Posterior vena cava (tissue), 2 donors: ENCODE data around the gene THADA. TPM values are rescaled to one million over a fixed set of nuclear protein-coding genes. Genes with fewer than 3 reads are reported as not detected.
"Not testable (repeated sequence)": the region's sequence is repeated elsewhere in the genome, so short reads cannot be mapped to it uniquely, and the experiment has no call there.

Experiments
- DNase-seq: peaks from one replicate; pipeline ENCODE4 v3.0.0-alpha.2; 2020; ENCODE audit warnings: low spot score
- intact Hi-C, 2 donors: fragments of 100-400 bp; cut with DNase I; formaldehyde crosslinking; loops; one replicate each; pipeline versions ENCODE4 v1.14.1 to v1.14.2; 2022 to 2023
- total RNA-seq, 2 donors: library from RNA; stranded (reverse); fragmentation: NEBNext Ultra II Directional; extraction: Animal tissue kit (Norgen Biotek cat#: 25700); gene quantifications; one replicate each; pipeline ENCODE4 v1.2.1, GENCODE V29; 2021
- donor health status: DM: yes; HTN: yes; CAD: no.
- donor health status: DM: yes; HTN: yes; CAD: no.

The THADA gene
- total RNA-seq, 2 donors from 2014 or later = 29.9 to 30.7 TPM

DNA sequence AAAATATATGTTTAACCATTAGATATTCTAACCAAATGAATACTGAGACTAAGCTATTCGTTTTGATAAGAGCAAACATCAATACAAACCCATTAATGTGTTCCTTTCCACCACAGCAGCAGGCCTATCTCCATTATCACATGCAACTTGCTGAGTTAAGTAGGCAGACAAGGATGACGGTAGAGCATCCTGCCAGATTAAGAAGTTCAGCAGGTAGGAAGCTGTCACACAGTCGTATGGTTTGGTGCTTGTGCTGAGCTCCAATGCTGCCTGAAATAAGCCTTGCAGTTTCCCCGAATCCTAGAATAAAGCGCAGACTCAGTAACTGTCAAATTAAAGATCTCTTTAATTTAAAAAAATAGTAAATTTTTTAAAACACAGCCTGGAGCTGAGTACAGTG is 39.6 kb downstream of the THADA start:
- intact Hi-C loops = no loop called here
- no peak for DNase-seq

DNA sequence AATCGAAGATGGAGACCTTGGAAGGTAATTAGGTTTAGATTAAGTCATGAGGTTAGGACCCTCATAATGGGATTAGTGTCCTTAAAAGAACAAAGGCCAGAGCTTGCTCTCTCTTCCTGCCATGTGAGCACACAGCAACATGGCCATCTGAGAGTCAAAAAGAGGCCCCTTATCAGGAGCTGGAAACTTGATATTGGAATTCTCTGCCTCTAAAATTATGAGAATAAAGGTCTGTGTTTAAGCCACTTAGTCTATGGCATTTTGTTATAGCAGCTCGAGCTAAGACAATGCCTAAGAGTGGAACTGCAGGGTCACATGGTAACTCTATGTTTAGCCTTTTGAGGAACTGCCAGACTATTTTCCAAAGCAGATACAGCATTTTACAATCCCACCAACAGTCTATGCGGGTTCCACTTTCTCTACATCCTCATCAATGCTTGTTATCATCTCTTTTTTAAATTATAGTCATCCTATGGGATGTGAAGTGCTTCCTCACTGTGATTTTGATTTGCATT is 42.4 kb downstream of the THADA start:
- intact Hi-C loops = no loop called here
- DNase-seq = no peak

DNA sequence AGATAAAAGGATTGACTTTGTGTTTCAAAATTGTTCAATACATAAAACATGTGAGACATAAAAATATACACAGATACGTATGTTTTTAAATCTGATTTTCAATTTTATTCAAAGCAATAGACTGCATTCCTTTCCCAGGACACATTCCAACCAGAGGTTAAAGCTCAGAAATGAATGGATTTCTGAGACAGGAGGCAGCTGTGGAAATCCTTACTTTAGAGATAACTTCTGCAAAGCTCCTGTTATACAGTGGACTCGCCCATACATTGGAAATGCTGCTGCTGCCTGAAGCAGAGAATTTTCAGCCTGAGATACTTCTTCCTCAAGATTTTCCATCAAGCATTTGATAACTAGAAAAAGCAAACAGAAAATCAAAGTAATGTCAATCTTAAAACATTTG is 43.8 kb downstream of the THADA start:
- no peak for DNase-seq
- intact Hi-C loops = no loop called here

DNA sequence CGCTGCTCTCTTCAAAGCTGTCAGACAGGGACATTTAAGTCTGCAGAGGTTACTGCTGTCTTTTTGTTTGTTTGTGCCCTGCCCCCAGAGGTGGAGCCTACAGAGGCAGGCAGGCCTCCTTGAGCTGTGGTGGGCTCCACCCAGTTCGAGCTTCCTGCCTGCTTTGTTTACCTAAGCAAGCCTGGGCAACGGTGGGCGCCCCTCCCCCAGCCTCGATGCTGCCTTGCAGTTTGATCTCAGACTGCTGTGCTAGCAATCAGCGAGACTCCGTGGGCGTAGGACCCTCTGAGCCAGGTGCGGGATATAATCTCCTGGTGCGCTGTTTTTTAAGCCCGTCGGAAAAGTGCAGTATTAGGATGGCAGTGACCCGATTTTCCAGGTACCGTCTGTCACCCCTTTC is 47.5 kb downstream of the THADA start:
- DNase-seq, intact Hi-C loops: not testable (repeated sequence)

DNA sequence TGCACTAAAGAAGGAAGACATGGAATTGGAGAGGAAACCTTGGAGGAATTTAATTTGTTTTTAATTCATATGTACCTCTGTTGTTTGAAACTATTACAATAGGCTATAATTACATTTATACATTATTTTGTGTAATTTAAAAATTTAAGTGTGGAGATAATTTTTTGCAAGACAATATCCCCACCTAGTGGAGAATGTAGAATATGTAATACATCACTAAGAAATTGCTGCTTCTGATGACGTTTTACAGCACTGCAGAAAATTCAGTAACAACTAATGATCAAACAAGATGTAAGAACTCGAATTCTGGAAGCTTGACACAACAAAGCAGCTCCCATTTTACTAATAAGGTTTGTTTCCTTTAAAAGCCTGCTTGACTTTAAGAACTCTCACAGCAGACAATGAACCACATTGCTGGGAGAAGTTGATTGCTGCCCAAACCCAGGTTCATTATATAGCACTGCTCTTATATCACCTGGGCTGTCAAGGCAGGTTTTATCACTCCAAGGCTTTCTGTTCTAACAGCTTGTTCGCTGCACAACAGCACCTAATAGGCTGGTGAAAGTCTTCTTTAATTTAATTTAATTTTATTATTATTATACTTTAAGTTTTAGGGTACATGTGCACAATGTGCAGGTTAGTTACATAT is 53.4 kb downstream of the THADA start:
- intact Hi-C loops = loop anchor here in 1 of 2 donors (5.0 kb wide), 1 partner anchor 595 kb away; no protein-coding TSS in a partner anchor
- DNase-seq = no peak

DNA sequence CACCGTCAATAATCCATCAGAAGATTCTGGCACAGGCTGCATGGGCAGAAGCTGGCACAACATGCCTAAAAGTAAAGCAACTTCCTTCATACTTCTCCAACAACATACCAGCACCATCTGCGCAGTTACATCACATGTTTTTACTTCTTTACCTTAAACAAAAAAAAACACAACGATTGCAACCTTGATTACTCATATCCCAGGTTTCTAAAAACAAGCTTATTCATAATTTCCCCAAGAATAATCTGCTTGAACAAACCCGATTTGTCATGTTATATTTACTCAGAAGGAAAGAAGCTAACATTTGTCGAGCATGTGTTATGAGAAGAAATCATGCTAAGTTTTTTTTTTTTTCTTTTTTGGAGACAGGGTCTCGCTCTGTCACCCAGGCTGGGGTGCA is 54.7 kb downstream of the THADA start:
- intact Hi-C loops = loop anchor here in 1 of 2 donors (5.0 kb wide), 1 partner anchor 594 kb away; no protein-coding TSS in a partner anchor
- DNase-seq = no peak

DNA sequence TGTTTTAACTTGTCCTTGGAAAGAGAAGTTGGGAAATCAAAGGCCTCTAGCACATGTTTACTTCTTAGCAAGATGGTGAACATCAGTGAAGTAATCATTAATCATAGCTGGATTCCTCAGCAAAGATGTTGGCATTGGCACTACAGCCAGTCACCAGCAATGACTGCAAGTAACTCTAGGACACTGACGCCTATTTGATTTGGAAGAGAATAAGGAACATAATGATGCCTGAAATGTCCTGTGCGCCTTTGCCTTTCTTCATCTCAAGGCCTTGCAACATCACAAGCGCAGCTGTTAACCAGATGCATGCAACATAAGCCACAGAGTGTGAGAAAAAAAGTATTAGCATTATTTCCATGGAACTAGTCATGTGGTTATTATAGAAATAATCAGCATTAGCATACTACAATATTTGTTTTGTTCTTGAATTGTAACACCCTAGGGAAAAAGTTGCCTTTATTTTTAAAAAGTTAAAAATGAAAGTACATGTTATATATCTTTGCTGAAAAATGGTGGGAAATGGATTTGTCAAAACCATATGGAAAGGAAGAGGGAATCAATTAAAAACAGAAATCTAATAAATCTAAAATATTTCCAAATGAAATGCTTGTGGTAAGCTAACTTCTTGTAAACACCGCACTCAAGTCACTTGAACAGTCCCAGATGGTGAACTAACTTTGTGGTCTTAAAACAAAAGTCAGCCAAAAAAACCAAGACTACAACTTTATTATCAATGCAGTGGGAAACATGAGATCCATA is 55.6 kb downstream of the THADA start:
- DNase-seq = peak; percentile 82
- intact Hi-C loops = loop anchor here in 1 of 2 donors (5.0 kb wide), 1 partner anchor 593 kb away; no protein-coding TSS in a partner anchor

DNA sequence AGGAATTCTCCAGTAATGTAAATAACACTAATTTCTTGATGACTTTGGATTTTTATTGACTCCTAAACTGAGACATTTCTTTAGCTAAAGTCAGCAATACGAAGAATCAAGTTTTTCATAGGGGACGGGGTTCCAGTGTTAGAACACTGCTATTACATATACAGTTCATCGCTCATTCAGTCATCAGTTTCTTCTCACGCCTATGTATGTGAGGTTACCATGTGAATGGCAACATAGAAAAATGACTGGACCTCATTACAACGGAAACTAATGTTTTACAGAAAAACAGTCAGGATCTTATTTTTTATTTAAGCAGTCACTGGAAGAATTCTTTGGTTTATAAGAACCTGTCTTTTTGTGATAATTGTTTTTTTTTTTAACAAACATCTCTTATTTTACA is 56.4 kb downstream of the THADA start:
- DNase-seq = no peak
- intact Hi-C loops = no loop called here

DNA sequence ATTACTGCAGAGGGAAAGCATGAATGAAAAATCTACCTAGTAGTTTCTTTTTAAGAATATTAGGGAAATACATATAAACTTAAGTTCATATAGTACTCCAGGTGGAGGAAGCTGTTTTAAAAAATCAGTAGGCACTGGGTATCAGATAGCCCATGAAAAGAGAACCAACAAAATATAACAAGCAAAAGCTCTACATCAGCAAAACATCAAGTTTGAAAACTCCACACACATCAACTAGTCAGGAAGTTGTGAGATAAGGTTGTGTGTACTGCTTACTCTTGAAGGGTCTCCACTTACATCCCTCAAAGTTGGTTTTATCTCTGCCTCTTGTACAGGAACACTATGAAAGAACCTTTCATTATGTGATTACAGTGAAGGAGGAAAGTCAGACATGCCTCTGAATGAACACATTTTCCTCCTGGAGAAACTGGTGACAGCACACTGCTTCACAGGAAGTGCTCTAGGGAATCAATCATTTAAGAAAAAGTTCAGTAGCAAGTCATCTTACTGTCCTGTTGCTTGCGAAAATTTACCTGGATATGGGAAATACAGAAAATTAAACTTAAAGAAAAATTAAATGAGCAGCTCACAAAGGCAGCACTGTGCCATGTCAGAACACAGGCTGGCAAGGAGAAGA is 57.7 kb downstream of the THADA start:
- no peak for DNase-seq
- intact Hi-C loops = no loop called here

DNA sequence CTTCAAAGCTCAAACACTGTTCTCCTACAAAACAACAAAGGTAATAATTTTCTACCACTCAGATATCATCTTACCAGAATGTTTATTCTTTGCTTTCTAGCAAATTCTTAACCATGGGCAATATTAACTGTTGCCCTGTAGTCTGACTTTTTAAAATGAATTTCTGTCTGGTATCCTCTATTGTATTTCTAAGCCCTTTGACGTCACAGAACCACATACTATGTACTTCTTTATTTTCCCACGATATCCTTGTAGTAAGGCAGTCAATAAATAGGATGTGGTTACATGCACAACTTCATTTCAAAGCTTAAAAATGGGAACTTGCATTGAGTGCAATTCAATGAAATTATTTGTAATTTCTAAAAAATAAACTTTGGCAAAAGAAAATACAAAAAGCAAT is 58.7 kb downstream of the THADA start:
- no peak for DNase-seq
- intact Hi-C loops = no loop called here

DNA sequence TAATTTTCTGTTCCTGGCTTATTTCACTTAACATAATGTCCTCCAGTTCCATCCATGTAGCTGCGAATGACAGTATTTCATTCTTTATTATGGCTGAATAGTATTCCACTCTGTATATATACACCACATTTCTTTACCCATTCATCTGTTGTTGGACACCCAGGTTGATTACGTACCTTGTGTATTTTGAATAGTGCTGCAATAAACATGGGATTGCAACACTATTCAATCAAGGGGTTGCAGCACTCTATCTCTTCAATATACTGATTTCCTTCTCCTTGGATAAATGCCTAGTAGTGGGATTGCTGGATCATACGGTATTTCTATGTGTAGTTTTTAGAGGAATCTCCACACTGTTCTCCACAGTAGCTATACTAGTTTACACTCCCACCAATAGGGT is 61.3 kb downstream of the THADA start:
- intact Hi-C loops = no loop called here
- no peak for DNase-seq

DNA sequence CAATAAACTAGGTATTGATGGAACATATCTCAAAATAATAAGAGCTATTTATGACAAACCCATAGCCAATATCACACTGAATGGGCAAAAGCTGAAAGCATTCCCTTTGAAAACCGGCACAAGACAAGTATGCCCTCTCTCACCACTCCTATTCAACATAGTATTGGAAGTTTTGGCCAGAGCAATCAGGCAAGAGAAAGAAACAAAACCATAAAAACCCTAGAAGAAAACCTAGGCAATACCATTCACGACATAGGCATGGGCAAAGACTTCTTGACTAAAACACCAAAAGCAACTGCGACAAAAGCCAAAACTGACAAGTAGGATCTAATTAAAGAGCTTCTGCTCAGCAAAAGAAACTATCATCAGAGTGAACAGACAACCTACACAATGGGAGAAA is 63.3 kb downstream of the THADA start:
- DNase-seq, intact Hi-C loops: not testable (repeated sequence)

DNA sequence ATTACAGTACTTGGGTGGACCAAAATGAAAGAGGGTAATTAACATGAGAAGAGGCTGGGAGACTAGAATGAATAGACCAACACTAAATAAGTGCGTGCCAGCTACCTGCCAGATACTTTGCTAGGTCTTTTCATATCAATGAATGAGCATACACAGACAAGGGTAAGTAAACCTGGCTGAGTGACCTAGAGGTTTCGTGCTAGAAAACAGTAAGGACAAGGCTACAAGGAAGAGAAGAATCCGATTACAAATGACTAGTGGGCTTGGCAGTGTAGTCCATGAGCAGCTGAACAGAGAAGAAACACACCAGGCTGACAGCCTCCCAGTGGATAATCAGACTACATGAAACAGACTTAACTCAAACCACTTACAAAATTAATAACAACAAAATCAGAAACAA is 64.6 kb downstream of the THADA start:
- intact Hi-C loops = no loop called here
- DNase-seq = no peak

DNA sequence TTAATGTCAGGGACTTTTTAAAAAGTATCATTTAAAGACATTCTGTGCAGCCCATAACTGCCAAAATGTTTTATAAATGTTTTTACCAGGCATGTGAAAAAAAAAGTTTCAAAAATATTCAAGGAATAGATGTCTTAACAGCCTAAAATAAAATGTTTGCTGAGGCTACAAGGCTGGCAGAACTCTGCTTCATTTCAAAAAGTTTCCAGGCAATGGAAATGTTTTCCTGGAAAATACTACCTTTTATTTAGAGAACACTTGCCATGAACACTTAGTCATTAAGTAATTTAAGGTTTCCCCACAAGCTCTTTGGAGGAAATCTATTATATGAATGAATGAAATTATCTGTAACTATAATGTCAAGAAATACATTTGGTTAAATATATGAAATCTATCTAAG is 68.8 kb downstream of the THADA start:
- intact Hi-C loops = no loop called here
- no peak for DNase-seq

DNA sequence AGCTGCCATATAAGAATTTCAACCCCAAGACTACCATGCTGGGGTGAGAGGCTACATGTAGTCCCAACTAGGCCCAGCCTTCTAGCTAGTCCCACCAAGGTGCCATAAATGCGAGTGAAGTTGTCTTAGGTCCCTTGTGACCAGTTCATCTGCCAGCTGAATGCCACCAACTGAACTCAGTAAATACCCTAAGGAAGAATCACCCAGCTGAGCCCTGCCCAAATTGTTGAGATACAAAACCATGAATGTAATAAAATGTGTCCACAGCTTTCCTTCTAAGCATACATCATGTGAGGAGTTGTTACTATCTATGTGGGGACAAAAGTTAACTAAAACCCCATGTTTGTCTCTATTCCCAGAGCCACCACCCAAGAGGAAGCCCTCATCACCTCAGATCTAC is 70.3 kb downstream of the THADA start:
- intact Hi-C loops = no loop called here
- no peak for DNase-seq

DNA sequence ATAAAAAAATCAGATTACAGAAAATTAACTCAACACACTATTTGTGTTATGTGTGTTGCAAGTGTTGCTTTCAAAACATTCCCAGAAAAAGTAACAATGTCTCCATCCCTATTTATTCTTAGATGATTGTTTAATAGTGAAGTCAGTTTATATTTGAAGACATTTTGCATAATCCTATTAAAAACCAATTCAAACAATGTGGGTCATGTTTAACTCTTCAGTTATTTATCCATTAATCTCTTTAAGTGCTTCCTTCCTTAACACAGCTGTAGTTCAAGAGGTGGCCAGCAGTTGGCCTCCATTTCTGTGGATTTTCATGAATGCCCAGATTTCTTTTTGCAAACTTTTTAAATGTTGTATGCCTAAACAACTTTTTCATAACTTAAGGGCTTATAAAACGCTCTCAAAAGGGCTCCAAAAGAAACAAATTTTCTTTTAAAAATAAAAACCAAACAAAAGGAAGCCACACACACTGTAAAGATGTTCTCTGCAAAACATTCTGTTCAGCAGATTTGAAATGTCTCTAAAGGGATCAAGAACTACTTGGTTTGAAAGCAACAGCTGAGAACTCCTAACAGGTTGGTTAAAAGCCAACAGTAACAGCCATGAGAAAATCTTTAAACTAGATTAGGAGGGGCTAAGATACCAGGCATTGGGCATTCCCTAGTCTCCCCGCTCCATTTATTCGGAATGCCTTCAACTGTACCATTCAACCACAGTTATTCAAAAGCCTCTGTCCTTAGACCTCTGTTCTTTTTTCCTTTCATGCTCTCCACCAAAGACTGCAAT is 71.5 kb downstream of the THADA start:
- intact Hi-C loops = no loop called here
- no peak for DNase-seq

DNA sequence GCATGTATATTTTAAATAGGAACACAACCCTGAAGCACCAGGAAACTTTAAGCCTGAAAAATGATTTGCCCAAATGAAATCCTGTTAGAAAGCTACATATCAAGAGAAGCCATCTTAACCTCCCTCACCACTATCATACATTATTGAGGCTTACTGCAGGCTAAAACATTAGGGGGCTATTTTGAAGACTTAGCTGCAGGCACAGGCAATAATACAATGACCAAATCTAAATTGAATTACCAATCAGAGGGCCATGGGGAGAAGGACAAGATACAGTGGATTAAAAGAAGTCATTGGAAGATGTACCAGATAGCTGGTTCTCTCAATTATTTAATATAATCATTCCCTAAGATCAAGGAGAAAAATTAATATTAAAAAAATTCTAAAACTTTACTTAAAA is 73.7 kb downstream of the THADA start:
- intact Hi-C loops = no loop called here
- no peak for DNase-seq

DNA sequence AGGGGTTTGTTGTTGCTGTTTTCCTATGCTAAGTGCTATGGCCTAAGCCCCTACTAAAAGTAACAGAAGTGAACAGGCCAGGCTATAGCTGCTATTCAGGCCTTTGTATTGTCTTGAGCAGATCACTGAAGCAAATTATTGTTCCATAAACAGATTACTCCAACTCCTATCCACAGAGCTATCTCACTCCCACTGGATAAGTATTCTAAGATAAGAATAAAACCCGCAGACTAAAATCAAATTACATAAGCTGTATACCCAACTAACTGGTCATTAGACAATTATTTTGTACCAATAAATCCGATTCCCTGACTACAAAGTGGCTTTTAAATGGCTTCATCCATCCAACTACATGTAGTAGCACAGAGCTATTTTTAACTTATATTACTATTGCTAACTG is 74.3 kb downstream of the THADA start:
- no peak for DNase-seq
- intact Hi-C loops = no loop called here

DNA sequence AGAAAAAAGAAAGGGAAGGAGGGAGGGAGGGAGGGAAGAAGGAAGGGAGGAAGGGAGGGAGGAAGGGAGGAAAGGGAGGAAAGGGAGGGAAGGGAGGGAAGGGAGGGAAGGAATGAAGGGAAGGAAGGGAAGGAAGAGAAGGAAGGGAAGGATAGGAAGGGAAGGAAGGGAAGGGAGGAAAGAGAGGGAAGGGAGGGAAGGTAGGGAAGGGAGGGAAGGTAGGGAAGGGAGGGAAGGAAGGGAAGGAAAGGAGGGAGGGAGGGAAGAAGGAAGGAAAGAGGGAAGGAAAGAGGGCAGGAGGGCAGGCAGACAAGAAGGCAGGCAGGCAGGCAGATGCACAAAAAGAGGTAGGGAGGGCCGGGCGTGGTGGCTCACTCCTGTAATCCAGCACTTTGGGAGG is 74.9 kb downstream of the THADA start:
- intact Hi-C loops = no loop called here

More for the DNA sequence above, 74.9 kb downstream of the THADA start:
- DNase-seq = no peak
